ENCODE measurements around the gene EMILIN1. TPM values are rescaled to one million over a fixed set of nuclear protein-coding genes. Genes with fewer than 3 reads are reported as not detected.
A peak's percentile ranks its signal among the peaks of the same experiment; 100 is the strongest.

EMILIN1 gene
- total RNA-seq, 6 experiments from 2014 or later: 144 to 208 (median 183) TPM

- Mint-ChIP-seq H3K4me3 (peak within 1 kb of the TSS; percentile 97), H3K9me3 (peaks cover 13% of the 10 kb centered on the region), H3K4me1 (ENCODE audit: low read depth) (peaks cover 31% of the 10 kb centered on the region), H3K27ac (peak within 1 kb of the TSS; percentile 98), H3K27me3 (ENCODE audit: insufficient read depth) (peaks cover 14% of the 10 kb centered on the region), H3K36me3 (ENCODE audit: low read depth) (peaks cover 28% of the 10 kb centered on the region)
- TF ChIP-seq CTCF (IDR thresholded peaks at IDR 0.05): no peak
- peak; percentile 90 for DNase-seq
Measured at GRCh38 chr2:27050996-27051901, 27.2 kb upstream of the EMILIN1 start, which contains the start of gene AGBL5. Gene AGBL5 (plus strand): TSS chr2:27051668. CDS start chr2:27052959, 1,291 bp downstream.

GRCh38 chr2:27051902-27052645 lies 26.3 kb upstream of the EMILIN1 start:
- peaks cover 28% of the 10 kb centered on the region for H3K36me3 Mint-ChIP-seq (ENCODE audit: low read depth)
- peak overlapping the region; percentile 84 for H3K27ac Mint-ChIP-seq
- DNase-seq: peak; percentile 16
- H3K4me1 Mint-ChIP-seq (ENCODE audit: low read depth): peaks cover 31% of the 10 kb centered on the region
- H3K9me3 Mint-ChIP-seq: peaks cover 13% of the 10 kb centered on the region
- TF ChIP-seq CTCF (IDR thresholded peaks at IDR 0.05): no peak
- peak overlapping the region; percentile 97 for H3K4me3 Mint-ChIP-seq
- peaks cover 14% of the 10 kb centered on the region for H3K27me3 Mint-ChIP-seq (ENCODE audit: insufficient read depth)

GRCh38 chr2:27053321-27053720 lies 25.1 kb upstream of the EMILIN1 start:
- Mint-ChIP-seq H3K27ac (peak overlapping the region; percentile 10; the same call in 1 of the 2 replicates), H3K9me3 (peaks cover 13% of the 10 kb centered on the region), H3K36me3 (ENCODE audit: low read depth) (peaks cover 21% of the 10 kb centered on the region), H3K27me3 (ENCODE audit: insufficient read depth) (peaks cover 14% of the 10 kb centered on the region), H3K4me1 (ENCODE audit: low read depth) (peaks cover 31% of the 10 kb centered on the region), H3K4me3 (no peak overlapping the region; the same call in 1 of the 2 replicates)
- no peak for DNase-seq
- TF ChIP-seq CTCF (IDR thresholded peaks at IDR 0.05): no peak

- no peak for TF ChIP-seq CTCF (IDR thresholded peaks at IDR 0.05)
- H3K36me3 Mint-ChIP-seq (ENCODE audit: low read depth): peaks cover 19% of the 10 kb centered on the region
- peaks cover 31% of the 10 kb centered on the region for H3K4me1 Mint-ChIP-seq (ENCODE audit: low read depth)
- no peak overlapping the region for H3K27ac Mint-ChIP-seq
- H3K27me3 Mint-ChIP-seq (ENCODE audit: insufficient read depth): peaks cover 14% of the 10 kb centered on the region
- H3K9me3 Mint-ChIP-seq: peaks cover 13% of the 10 kb centered on the region
- H3K4me3 Mint-ChIP-seq: no peak overlapping the region
- DNase-seq: no peak
Measured at GRCh38 chr2:27053776-27054175, 24.6 kb upstream of the EMILIN1 start.

- no peak overlapping the region for H3K4me3 Mint-ChIP-seq
- H3K27ac Mint-ChIP-seq: no peak overlapping the region
- no peak for TF ChIP-seq CTCF (IDR thresholded peaks at IDR 0.05)
- peaks cover 14% of the 10 kb centered on the region for H3K27me3 Mint-ChIP-seq (ENCODE audit: insufficient read depth)
- peaks cover 13% of the 10 kb centered on the region for H3K9me3 Mint-ChIP-seq
- H3K36me3 Mint-ChIP-seq (ENCODE audit: low read depth): peaks cover 19% of the 10 kb centered on the region
- peaks cover 24% of the 10 kb centered on the region for H3K4me1 Mint-ChIP-seq (ENCODE audit: low read depth)
- DNase-seq: no peak
Measured at GRCh38 chr2:27054721-27055120, 23.7 kb upstream of the EMILIN1 start.
